GM10248 (cell line): ENCODE data around the gene TFG.

Source experiments
- CTCF ChIA-PET: fragments of 300-600 bp; sonication (Branson Sonifier 250); formaldehyde crosslinking; extraction: SDS; loops from one replicate; lab custom pipeline; 2021; ENCODE audit warnings: antibody characterized with exemption; lab: Yijun Ruan, JAX
- POLR2A ChIA-PET: fragments of 350-650 bp; sonication (Branson Sonifier 250); formaldehyde crosslinking; extraction: SDS; loops from one replicate; lab custom pipeline; 2020; ENCODE audit warnings: antibody characterized with exemption; lab: Yijun Ruan, JAX
- DNase-seq: peaks from one replicate; pipeline ENCODE4 v3.0.0; 2012; ENCODE audit errors: extremely low spot score
- CTCF ChIP-seq: IDR thresholded peaks from 2 replicates; pipeline ENCODE4 v1.5.1; 2012; ENCODE audit warnings: mild to moderate bottlenecking, low read depth; ENCODE audit errors: extremely low read depth, missing control alignments, control extremely low read depth

Gene TFG

GRCh38 chr3:100789579-100789978, 80.3 kb downstream of the TFG start:
- DNase-seq = no peak
- ChIA-PET CTCF (no interaction called here), POLR2A (no interaction called here)
- TF ChIP-seq CTCF = no peak

- POLR2A ChIA-PET = no interaction called here
- peak; percentile 6 for DNase-seq
- peak; percentile 19 for TF ChIP-seq CTCF
- CTCF ChIA-PET = interaction anchor here (0.7 to 2.1 kb wide), 10 partner anchors 9 to 334 kb away, joined by 3 to 8 read pairs (median 4); no protein-coding TSS in a partner anchor
Observed at GRCh38 chr3:100796556-100796955, 87.3 kb downstream of the TFG start.

- ChIA-PET CTCF (interaction anchor here (2.1 kb wide), 1 partner anchor 195 kb away, joined by 5 read pairs; no protein-coding TSS in a partner anchor), POLR2A (no interaction called here)
- no peak for TF ChIP-seq CTCF
- no peak for DNase-seq
Observed at GRCh38 chr3:100798012-100798411, 88.7 kb downstream of the TFG start.
